Keratinocyte (primary cell): ENCODE data around the gene MTA1.

Experiments
- CTCF ChIP-seq, 3 experiments: IDR thresholded peaks in 1 of 3; conservative IDR thresholded peaks in 1 of 3; optimal IDR thresholded peaks in 1 of 3; 2 replicates in 2 of 3; 3 replicates in 1 of 3; pipeline versions ENCODE3 to v1.5.1; 2011; ENCODE audit warnings: low read length in 3 of 3, mild to moderate bottlenecking in 3 of 3, moderate library complexity in 2 of 3, control low read depth in 1 of 3, inconsistent platforms in 1 of 3; ENCODE audit not compliant: insufficient read depth in 2 of 3; ENCODE audit errors: extremely low read depth in 1 of 3
- EZH2 ChIP-seq: IDR thresholded peaks from one replicate; pipeline ENCODE4 v1.6.1; 2012; ENCODE audit warnings: inconsistent platforms, mild to moderate bottlenecking, low read length, moderate library complexity

GRCh38 chr14:105413544-105413886, 6.1 kb upstream of the MTA1 start:
- TF ChIP-seq CTCF (optimal IDR thresholded peaks at IDR 0.05 in 1 of 3, IDR thresholded peaks at IDR 0.05 in 1 of 3, conservative IDR thresholded peaks at IDR 0.05 in 1 of 3; ENCODE audit: extremely low read depth in 1 of 3, insufficient read depth in 2 of 3, low read length in 3 of 3): no peak
- TF ChIP-seq EZH2: no peak
